Colonic mucosa (tissue), 4 donors: ENCODE measurements around the gene PGBD5. TPM values are rescaled to one million over a fixed set of nuclear protein-coding genes. Genes with fewer than 3 reads are reported as not detected.

ENCODE experiments used
- DNase-seq: peaks from one replicate; pipeline ENCODE4 v3.0.0-alpha.2; 2020
- H3K27ac ChIP-seq: fragments of 200-600 bp; one replicate; pipeline ENCODE4 v1.8.0; 2021
- H3K27me3 ChIP-seq: fragments of 200-600 bp; one replicate; pipeline ENCODE4 v1.8.0; 2021
- H3K36me3 ChIP-seq: fragments of 200-600 bp; one replicate; pipeline ENCODE4 v1.8.0; 2021
- H3K4me1 ChIP-seq: fragments of 200-600 bp; one replicate; pipeline ENCODE4 v1.8.0; 2021; ENCODE audit warnings: mild to moderate bottlenecking
- H3K4me3 ChIP-seq: fragments of 200-600 bp; one replicate; pipeline ENCODE4 v1.8.0; 2021
- H3K9ac ChIP-seq, 2 donors: one replicate each; pipeline ENCODE4 v1.7.0; 2013; ENCODE audit warnings: control low read depth in 2 of 2, low read depth in 2 of 2, low read length in 2 of 2
- H3K9me3 ChIP-seq: fragments of 200-600 bp; one replicate; pipeline ENCODE4 v1.8.0; 2021
- CTCF ChIP-seq: fragments of 200-600 bp; IDR thresholded peaks from one replicate; pipeline ENCODE4 v1.8.0; 2022; ENCODE audit warnings: antibody characterized with exemption, mild to moderate bottlenecking
- intact Hi-C: fragments of 100-400 bp; cut with DNase I; formaldehyde crosslinking; loops from one replicate; pipeline ENCODE4 v1.14.1; 2022
- total RNA-seq, 2 donors: library from RNA; stranded (reverse); fragmentation: NEBNext Ultra II Directional in 1 of 2; extraction: Animal tissue kit (Norgen Biotek cat#: 25700) in 1 of 2; gene quantifications; one replicate each; pipeline ENCODE4 v1.2.1, GENCODE V29; 2021
- donor health status: healthy.
- donor health status: DM: no; HTN: no; CAD: no.
- donor health status: DM: no; HTN: no; CAD: no.

Gene PGBD5
- total RNA-seq, 2 donors from 2014 or later, result 6.4 to 14.8 TPM

- H3K27me3 ChIP-seq, result no peaks in the 10 kb centered on the region
- DNase-seq, result no peak
- no peaks in the 10 kb centered on the region for H3K4me1 ChIP-seq
- H3K9me3 ChIP-seq, result no peaks in the 10 kb centered on the region
- TF ChIP-seq CTCF, result no peak
- no peaks in the 10 kb centered on the region for H3K36me3 ChIP-seq
- intact Hi-C loops, result loop anchor here (5.0 to 10.0 kb wide), 2 partner anchors 647 to 755 kb away; partner anchors contain the start of gene ABCB10
- no peak overlapping the region for H3K9ac ChIP-seq
- H3K4me3 ChIP-seq, result no peak overlapping the region
- H3K27ac ChIP-seq, result no peak overlapping the region
Measured at GRCh38 chr1:230309646-230310177, 116.4 kb downstream of the PGBD5 start.

GRCh38 chr1:230308821-230309220 is 117.3 kb downstream of the PGBD5 start:
- H3K9me3 ChIP-seq, result no peaks in the 10 kb centered on the region
- H3K27me3 ChIP-seq, result no peaks in the 10 kb centered on the region
- no peaks in the 10 kb centered on the region for H3K36me3 ChIP-seq
- no peak for TF ChIP-seq CTCF
- H3K4me3 ChIP-seq, result no peak overlapping the region
- no peak overlapping the region for H3K27ac ChIP-seq
- no peaks in the 10 kb centered on the region for H3K4me1 ChIP-seq
- intact Hi-C loops, result loop anchor here (10.0 kb wide), 1 partner anchor 754 kb away; the partner anchor contains the start of gene ABCB10
- no peak overlapping the region for H3K9ac ChIP-seq
- DNase-seq, result no peak

GRCh38 chr1:230308039-230308438 is 118.1 kb downstream of the PGBD5 start:
- Histone ChIP-seq H3K9ac (no peak overlapping the region), H3K27ac (no peak overlapping the region), H3K27me3 (no peaks in the 10 kb centered on the region), H3K9me3 (no peaks in the 10 kb centered on the region), H3K4me1 (no peaks in the 10 kb centered on the region), H3K4me3 (no peak overlapping the region), H3K36me3 (no peaks in the 10 kb centered on the region)
- intact Hi-C loops, result loop anchor here (10.0 kb wide), 1 partner anchor 753 kb away; the partner anchor contains the start of gene ABCB10
- no peak for TF ChIP-seq CTCF
- peak; percentile 89 for DNase-seq

GRCh38 chr1:230307213-230307612 is 118.9 kb downstream of the PGBD5 start:
- H3K4me1 ChIP-seq, result no peaks in the 10 kb centered on the region
- intact Hi-C loops, result loop anchor here (10.0 kb wide), 1 partner anchor 752 kb away; the partner anchor contains the start of gene ABCB10
- H3K9me3 ChIP-seq, result no peaks in the 10 kb centered on the region
- no peak for TF ChIP-seq CTCF
- H3K4me3 ChIP-seq, result no peak overlapping the region
- H3K27me3 ChIP-seq, result no peaks in the 10 kb centered on the region
- no peaks in the 10 kb centered on the region for H3K36me3 ChIP-seq
- DNase-seq, result no peak
- H3K27ac ChIP-seq, result no peak overlapping the region
- H3K9ac ChIP-seq, result no peak overlapping the region

- TF ChIP-seq CTCF, result no peak
- no peaks in the 10 kb centered on the region for H3K9me3 ChIP-seq
- no peaks in the 10 kb centered on the region for H3K27me3 ChIP-seq
- no peak overlapping the region for H3K27ac ChIP-seq
- no peaks in the 10 kb centered on the region for H3K36me3 ChIP-seq
- no peak overlapping the region for H3K9ac ChIP-seq
- DNase-seq, result no peak
- H3K4me3 ChIP-seq, result no peak overlapping the region
- intact Hi-C loops, result loop anchor here (10.0 kb wide), 1 partner anchor 751 kb away; the partner anchor contains the start of gene ABCB10
- no peaks in the 10 kb centered on the region for H3K4me1 ChIP-seq
Measured at GRCh38 chr1:230306169-230306568, 120.0 kb downstream of the PGBD5 start.
